GM12878 (cell line): Measurements from ENCODE around the gene SPDYE1. TPM values are rescaled to one million over a fixed set of nuclear protein-coding genes. Genes with fewer than 3 reads are reported as not detected.

Source experiments
- ATF7 ChIP-seq: fragments of 450-650 bp; IDR thresholded peaks from 2 replicates; pipeline ENCODE4 v1.6.1; 2016; ENCODE audit warnings: low read depth, mild to moderate bottlenecking
- CHD1 ChIP-seq: IDR thresholded peaks from 2 replicates; pipeline ENCODE4 v1.6.1; 2012; ENCODE audit warnings: low read depth, low read length, improper control_type of control experiment
- E2F8 ChIP-seq: fragments of 450-650 bp; IDR thresholded peaks from 2 replicates; pipeline ENCODE4 v1.6.1; 2018; ENCODE audit warnings: mild to moderate bottlenecking, low read depth, moderate library complexity; ENCODE audit not compliant: partially characterized antibody
- FOS ChIP-seq: IDR thresholded peaks from 3 replicates; pipeline ENCODE4 v1.6.1; 2011; ENCODE audit warnings: borderline replicate concordance; ENCODE audit not compliant: insufficient read length; ENCODE audit errors: extremely low read depth
- IRF5 ChIP-seq: fragments of 450-650 bp; IDR thresholded peaks from 2 replicates; pipeline ENCODE4 v1.6.1; 2017; ENCODE audit warnings: borderline replicate concordance
- SMC3 ChIP-seq: IDR thresholded peaks from 2 replicates; pipeline ENCODE4 v1.6.1; 2011; ENCODE audit warnings: low read length, improper control_type of control experiment, borderline replicate concordance
- SRF ChIP-seq, 2 experiments: IDR thresholded peaks; 2 replicates each; pipeline ENCODE4 v1.6.1; 2011; ENCODE audit warnings: low read depth in 2 of 2, low read length in 2 of 2, mild to moderate bottlenecking in 1 of 2, moderate library complexity in 1 of 2
- STAT1 ChIP-seq: fragments of 450-650 bp; conservative IDR thresholded peaks from 2 replicates; pipeline ENCODE4 v1.6.1; 2014; ENCODE audit warnings: antibody characterized with exemption, mild to moderate bottlenecking
- TCF7 ChIP-seq: IDR thresholded peaks from 2 replicates; pipeline ENCODE4 v1.6.1; 2014; ENCODE audit warnings: antibody characterized with exemption, borderline replicate concordance
- YY1 ChIP-seq: IDR thresholded peaks from 2 replicates; pipeline ENCODE4 v1.6.1; 2011; ENCODE audit warnings: low read depth, mild to moderate bottlenecking, low read length
- ZBTB11 ChIP-seq: fragments of 450-650 bp; formaldehyde crosslinking; IDR thresholded peaks from 2 replicates; pipeline ENCODE4 v1.5.0; 2022; ENCODE audit warnings: mild to moderate bottlenecking, missing genetic modification characterization
- ZBTB4 ChIP-seq: fragments of 450-650 bp; formaldehyde crosslinking; IDR thresholded peaks from 2 replicates; pipeline ENCODE4 v1.4.0; 2022; ENCODE audit warnings: mild to moderate bottlenecking, moderate library complexity
- ZNF592 ChIP-seq: fragments of 450-650 bp; IDR thresholded peaks from 2 replicates; pipeline ENCODE4 v1.6.1; 2017; ENCODE audit warnings: mild to moderate bottlenecking, moderate library complexity
- polyA plus RNA-seq, 11 experiments: library from polyadenylated mRNA; depleted of rRNA in 4 of 11; unstranded in 6 of 11; stranded (reverse) in 5 of 11; fragments of >200 nt; fragmentation: Nextera tagmentation in 4 of 11; fragmentation: Illumina TruSeq in 1 of 11; extraction: Ambion mirVana in 4 of 11; extraction: Trizol in 1 of 11; gene quantifications; 1 replicate in 1 of 11; 2 replicates in 10 of 11; pipeline versions ENCODE4 v1.2.1 to v1.2.3, GENCODE V29; 2011 to 2016; ENCODE audit warnings: inconsistent platforms in 2 of 11, missing spikeins in 2 of 11, low read depth in 1 of 11
- total RNA-seq, 4 experiments: library from RNA; depleted of rRNA in 3 of 4; stranded (reverse); fragments of >200 nt in 3 of 4; fragmentation: Illumina TruSeq in 1 of 4; extraction: Trizol in 1 of 4; gene quantifications; 2 replicates each; pipeline versions ENCODE4 v1.2.1 to v1.2.3, GENCODE V29; 2013 to 2021

The SPDYE1 gene
- total and polyA plus RNA-seq, 10 of the 15 experiments (the other 5 are each of a cell fraction or from before 2014, with no cell fraction given), result 0.04 to 1.3 (median 0.07) TPM; not detected in 3

GRCh38 chr7:44044315-44045225, 46.9 kb downstream of the SPDYE1 start, which contains the start of gene DBNL (continued):
- no peak for TF ChIP-seq ZNF592
- no peak for TF ChIP-seq CHD1
- TF ChIP-seq E2F8, result peak; percentile 77
- no peak for TF ChIP-seq SMC3
- no peak for TF ChIP-seq FOS
- peak; percentile 71 for TF ChIP-seq ZBTB11 (CRISPR knock-in tag)
- TF ChIP-seq STAT1, result no peak
- TF ChIP-seq SRF (IDR thresholded peaks at IDR 0.05; ENCODE audit: low read depth in 2 of 2, low read length in 2 of 2), result no peak
- no peak for TF ChIP-seq ZBTB4 (CRISPR knock-in tag)
- no peak for TF ChIP-seq ATF7
- TF ChIP-seq TCF7, result no peak
- TF ChIP-seq IRF5, result no peak
- TF ChIP-seq YY1, result peak; percentile 88
